GM21367 (cell line): Measurements from ENCODE around the gene CARHSP1.
"Not testable (repeated sequence)": the region's sequence is repeated elsewhere in the genome, so short reads cannot be mapped to it uniquely, and the experiment has no call there.

ENCODE experiments used
- ATAC-seq: cut with Tn5 transposase; IDR thresholded peaks from one replicate; pipeline ENCODE4 v1.9.1; 2021; ENCODE audit not compliant: unreplicated experiment

The CARHSP1 gene

DNA sequence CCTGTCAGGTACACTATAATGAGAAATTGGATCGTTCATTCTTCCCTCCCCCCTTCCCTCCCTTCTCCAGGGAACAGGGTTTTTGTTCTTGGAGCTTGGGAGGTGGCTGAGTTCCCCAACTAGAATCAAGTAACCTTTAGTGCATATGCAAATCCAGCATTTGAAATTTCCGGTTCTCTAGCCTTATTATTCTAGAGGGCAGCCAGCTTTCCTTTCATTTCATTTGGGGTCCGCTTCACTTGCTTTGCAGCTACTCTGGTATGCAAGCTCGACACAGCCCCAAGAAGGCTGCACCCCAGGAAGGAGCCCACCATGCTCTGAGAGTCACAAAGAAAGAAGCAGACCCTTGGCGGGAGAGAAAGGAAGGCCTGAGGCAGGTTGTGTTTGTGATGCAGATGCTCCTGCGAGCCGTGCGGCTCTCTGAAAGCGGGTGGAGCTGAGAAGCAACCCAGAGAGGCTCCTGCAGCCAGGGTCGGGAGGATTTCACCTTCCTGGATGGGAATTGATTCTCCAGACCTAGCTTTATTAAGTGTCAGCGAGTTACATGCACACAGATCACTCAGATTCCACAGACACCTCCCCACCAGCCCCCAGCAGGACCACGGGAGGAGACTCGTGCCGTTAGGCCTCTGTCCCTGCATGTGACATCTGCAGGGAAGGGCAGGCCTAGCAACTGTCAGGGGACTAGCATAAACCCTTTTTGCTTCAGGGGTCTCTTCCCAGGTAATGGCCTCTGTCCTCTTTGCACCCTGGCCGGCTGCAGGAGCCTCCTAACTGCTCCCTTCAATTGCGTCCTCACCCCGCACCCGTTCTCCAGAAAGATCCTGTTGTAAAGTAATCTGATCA, 36.7 kb downstream of the CARHSP1 start:
- ATAC-seq: no peak

GRCh38 chr16:8831450-8831849, 37.4 kb downstream of the CARHSP1 start:
- no peak for ATAC-seq

- ATAC-seq: no peak
Measured at GRCh38 chr16:8828541-8829165, 40.2 kb downstream of the CARHSP1 start.

DNA sequence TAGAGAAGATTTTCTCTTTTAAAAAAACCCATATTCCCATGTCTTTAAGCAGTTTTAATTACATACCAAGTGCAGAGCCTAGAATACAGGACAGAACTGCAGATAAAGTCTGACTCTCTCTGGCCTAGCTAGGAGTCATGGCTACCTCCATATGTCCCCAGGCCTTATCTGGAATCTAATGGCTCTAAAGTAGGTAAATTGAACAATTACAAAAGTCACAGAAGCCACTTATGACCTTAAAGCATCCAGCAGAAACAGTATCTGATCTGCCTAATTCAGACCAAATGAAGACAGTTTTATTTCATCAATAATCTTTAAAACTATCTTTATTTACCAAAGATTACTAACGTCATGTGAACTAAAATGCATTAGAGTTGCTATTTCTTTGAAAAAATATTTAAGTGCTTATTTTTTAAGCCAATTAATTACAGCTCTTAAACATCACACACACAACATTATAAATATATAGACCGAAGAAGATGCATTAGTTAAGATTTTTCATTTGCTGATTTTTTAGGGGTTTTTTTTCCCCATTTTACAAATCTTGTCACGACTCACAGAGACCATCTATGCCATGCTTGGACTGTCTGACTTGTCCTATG, 42.4 kb downstream of the CARHSP1 start:
- ATAC-seq: no peak

- ATAC-seq: no peak
Measured at GRCh38 chr16:8822403-8822802, 46.4 kb downstream of the CARHSP1 start.

GRCh38 chr16:8819411-8820034, 49.3 kb downstream of the CARHSP1 start:
- ATAC-seq: no peak

- peak; percentile 69 for ATAC-seq
Measured at GRCh38 chr16:8818504-8819270, 50.1 kb downstream of the CARHSP1 start.

DNA sequence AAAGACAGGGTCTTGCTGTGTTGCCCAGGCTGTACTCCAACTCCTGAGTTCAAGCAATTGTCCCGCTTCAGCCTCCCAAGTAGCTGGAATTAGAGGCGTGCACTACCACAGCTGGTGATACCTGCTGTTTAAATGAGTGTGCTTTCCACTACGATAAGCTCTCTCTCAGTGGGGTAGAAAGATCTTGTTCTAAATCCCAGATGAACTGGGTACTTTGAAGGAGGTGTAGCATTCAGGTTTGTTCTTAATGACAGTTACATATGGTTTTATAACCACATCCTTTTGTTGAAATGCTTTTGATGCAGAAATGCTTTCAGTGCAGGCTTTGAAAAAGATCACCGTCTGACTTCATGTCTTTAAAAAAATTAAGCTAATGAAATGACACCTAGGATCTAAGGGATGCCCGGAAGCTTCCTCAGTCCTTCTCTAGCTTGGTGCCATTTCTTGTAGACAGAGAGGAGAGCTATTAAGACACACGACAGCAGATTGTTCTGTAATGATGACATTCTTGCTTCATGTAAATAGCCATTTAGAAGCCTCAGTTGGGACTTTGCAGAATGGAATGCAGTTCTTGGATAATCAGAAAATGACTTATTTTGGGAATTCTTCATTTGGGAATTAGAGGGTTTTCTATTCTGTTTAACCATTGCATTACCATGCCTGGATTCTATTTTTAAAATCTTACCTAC, 51.7 kb downstream of the CARHSP1 start:
- ATAC-seq: no peak

DNA sequence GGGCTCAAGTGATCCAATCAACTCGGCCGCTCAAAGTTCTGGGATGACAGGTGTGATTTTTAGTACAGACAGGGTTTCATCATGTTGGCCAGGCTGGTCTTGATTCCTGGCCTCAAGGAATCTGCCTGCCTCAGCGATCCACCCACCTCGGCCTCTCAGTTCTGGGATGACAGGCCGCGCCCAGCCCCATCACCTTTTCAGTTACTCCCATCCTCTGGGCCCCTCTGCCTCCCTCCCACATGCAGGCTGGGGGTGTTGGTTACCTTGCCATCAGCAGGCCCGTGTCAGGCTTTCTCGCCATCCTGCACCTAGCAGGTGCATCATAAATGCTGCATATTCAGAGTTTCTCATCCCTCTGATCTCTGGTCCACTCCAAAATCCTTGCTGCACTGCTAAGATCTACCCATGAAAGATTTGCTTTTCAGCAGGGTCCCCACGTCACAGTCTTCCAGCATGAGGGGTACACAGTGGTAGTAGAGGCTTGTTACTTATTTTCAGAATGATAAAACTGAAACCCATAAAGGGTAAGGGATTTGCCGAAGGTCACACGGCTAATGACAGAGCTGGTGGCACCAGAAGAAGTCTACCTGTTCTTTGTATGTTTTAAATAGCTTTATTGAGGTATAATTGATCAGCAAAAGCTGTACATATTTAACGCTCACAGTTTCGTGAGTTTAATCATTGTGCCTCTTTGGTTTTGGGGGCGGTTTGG, 54.6 kb downstream of the CARHSP1 start:
- no peak for ATAC-seq

- ATAC-seq: no peak
Measured at GRCh38 chr16:8812162-8812843, 56.5 kb downstream of the CARHSP1 start.

GRCh38 chr16:8808613-8809353, 60.0 kb downstream of the CARHSP1 start:
- no peak for ATAC-seq

DNA sequence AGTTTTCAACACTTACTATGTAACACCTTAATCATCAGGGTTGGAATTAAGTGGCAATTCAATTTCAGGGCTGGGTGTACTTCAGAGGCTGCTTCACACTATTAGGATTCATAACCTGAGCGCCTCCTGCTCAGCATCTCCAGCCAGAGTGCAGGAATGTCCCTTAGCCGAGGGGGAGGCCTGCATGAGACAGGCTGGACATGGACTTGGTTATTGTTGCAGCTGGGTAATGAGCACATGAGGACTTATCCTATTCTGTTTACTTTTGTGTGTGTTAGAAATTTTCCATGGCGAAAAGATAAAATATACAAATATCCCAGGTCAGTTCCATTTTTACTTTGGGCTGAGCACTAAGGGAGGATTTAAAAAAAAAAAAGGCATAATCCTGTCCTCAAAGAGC, 60.8 kb downstream of the CARHSP1 start:
- ATAC-seq: no peak

GRCh38 chr16:8807189-8807588, 61.6 kb downstream of the CARHSP1 start:
- ATAC-seq: no peak

DNA sequence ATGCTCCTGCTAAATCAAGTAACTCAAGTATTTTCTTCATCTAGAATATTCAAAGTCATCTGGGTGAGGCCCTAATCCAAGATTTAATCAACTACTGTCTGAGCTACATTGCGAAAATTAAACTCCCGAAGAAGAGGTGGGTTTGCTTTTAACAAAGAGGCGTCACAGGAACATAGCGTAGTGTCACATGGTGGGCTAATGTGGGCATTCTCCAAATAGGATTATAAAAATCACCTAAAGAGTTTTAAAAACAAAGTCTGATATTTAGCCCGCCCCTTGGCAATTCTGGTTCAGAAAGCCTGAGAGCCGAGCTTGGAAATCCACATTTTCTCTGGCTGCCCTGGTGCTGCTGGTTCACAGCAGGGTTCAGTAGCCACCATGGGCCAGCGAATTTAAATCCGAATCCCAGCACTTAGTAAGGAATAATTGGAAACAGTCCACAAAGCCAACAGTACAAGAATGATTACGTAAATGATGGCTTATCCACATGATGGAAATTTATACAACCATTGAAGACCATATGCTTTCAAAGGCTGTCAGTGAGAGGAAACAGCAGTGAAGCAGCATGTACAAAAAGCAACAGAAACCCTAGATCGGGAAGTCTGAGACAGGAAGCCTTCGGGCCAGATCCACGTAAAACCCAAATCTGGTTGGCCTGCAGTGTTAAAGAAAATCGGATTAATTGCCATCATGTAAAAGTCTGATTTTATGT, 62.4 kb downstream of the CARHSP1 start:
- no peak for ATAC-seq

GRCh38 chr16:8804313-8804712, 64.5 kb downstream of the CARHSP1 start:
- no peak for ATAC-seq

GRCh38 chr16:8803733-8804132, 65.1 kb downstream of the CARHSP1 start:
- not testable (repeated sequence) for ATAC-seq
